GM19438 (cell line): ENCODE measurements around the gene AKAP8.
"Not testable (repeated sequence)": the region's sequence is repeated elsewhere in the genome, so short reads cannot be mapped to it uniquely, and the experiment has no call there.

ENCODE experiments used
- ATAC-seq: cut with Tn5 transposase; IDR thresholded peaks from one replicate; pipeline ENCODE4 v1.9.1; 2021; ENCODE audit warnings: low read depth; ENCODE audit not compliant: unreplicated experiment

AKAP8 gene

DNA sequence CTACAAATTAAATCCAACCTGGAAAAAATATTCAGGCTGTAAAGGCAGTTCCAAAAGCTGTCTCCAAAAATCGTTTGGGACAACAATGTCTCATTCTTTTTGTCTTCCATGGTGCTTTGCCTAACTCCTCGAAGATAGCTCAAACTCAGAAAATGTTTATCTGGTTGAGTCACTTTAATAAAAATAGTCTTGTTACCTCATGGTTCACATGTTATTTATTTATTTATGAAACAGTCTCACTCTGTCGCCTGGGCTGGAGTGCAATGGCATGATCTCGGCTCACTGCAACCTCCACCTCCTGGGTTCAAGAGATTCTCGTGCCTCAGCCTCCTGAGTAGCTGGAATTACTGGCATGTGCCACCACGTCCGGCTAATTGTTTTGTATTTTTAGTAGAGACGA is 42.4 kb downstream of the AKAP8 start:
- no peak for ATAC-seq

DNA sequence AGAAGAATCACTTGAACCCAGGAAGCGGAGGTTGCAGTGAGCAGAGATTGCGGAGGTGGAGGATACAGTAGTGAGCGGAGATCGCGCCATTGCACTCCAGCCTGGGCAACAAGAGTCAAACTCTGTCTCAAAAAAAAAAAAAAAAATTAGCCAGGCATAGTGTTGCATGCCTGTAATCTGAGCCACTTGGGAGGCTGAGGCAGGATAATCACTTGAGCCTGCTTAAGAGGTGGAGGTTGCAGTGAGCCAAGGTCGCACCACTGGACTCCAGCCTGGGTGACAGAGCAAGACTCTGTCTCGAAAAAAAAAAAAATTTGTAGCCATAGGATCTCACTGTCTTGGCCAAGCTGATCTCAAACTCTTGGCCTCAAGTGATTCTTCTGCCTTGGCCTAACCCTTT is 43.6 kb downstream of the AKAP8 start:
- not testable (repeated sequence) for ATAC-seq

GRCh38 chr19:15332311-15332996 is 47.1 kb downstream of the AKAP8 start, which contains the start of gene BRD4:
Gene BRD4 (minus strand): TSS chr19:15332539. CDS start chr19:15273099, 59,440 bp downstream.
- no peak for ATAC-seq

DNA sequence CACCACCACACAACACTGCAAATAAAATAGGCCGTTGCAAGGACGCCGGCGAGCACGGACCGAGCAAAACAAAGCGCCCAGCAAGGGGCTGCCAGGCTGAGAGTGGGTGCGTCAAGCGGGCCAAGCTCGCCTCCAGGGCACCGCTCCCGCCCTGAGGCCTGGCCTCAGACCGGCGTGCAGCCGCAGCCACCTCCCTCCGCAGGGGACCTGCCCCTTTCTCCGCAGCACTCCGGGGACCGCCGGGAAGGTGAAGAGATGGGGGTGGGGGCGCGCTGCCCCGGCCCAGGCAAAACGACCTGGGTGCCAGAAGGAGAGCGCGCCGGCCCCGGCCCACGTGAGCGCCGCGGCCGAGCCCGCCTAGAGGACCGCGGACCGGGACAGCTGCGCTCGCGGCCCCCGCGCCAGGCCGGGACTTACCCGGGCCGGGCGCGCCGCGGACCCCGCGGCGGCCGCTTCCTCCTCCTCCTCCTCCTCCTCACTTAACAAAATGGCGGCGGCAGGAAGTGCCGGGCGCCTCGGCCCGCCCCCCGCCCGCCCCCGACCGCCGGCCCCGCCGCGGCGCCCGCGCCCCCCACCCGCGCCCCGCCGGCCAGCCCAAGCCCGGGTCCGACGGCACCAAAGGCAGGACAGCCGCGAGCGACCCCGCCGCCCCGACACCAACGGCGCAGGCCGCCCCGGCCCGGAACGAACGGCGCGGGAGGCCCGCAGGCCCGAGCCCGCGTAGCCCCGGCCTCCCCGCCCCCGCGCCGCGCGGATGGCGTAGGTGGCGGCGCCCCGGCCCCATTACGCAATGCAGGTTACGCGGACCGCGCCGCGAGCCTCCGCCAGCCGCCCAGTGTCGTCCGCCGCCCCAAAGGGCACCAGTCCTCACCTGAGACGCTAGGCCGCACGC is 47.9 kb downstream of the AKAP8 start:
- ATAC-seq = no peak

DNA sequence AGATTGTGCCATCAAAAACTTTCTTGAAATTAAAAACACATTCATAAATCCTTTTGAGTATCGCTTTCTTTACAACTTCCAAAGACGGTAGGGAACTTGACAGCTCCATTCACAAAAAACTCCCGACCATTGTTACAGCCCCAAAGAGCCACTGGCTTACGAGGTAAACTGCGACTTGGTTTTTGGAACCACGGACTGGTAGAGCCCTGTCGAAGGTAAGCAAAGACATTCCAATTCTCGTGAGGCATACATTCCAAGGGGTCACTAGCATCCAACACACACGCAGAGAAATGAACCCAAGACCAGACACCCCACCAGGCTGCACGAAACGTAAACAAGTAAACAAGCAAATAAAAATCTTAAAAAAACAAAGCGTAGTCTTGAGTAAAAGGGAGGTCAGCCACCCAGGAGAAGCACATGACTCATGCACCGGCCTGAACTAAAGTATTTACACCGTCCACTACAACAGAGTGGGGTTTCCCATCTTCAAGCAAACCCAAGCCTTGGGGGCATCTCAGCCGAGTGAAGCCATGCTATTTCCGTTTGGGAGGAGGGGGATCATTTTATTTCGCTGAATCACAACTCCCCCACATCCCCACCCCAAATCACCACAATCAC is 48.7 kb downstream of the AKAP8 start:
- no peak for ATAC-seq

GRCh38 chr19:15328312-15328711 is 51.3 kb downstream of the AKAP8 start:
- no peak for ATAC-seq

GRCh38 chr19:15324791-15325519 is 54.6 kb downstream of the AKAP8 start:
- ATAC-seq = no peak

DNA sequence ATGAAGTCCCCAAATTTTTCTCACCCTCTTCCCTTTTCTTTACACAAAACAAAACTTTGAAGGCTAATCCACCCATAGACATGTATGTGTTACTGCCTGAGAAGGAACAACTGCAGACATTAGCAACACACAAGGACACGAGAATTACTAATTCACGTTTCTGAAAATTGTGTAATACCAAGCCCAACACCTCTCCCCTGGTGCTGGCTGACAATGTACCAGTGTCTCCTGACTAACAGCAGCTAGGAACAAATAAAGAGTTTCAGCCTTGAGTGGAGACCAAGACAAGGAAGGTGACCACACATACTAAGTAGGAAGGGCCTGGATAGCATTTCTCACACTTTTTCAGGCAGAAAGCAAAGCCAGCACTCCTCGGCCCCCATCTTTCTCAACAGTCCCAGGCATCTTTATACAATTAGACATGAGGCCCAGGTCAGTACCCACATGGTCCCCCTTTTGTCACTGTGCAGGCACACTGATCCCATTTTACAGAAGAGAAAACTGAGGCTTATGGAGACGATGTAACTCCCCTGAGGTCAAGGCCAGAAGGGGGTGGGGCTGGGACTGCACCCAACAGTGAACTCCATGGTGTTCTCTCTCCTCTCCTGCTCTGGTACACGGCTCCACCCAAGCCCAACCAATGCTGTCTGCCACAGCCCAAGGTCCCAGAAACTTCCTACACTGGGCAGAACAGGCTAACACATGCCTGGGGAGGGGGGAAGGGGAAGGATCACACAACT is 55.9 kb downstream of the AKAP8 start:
- no peak for ATAC-seq

DNA sequence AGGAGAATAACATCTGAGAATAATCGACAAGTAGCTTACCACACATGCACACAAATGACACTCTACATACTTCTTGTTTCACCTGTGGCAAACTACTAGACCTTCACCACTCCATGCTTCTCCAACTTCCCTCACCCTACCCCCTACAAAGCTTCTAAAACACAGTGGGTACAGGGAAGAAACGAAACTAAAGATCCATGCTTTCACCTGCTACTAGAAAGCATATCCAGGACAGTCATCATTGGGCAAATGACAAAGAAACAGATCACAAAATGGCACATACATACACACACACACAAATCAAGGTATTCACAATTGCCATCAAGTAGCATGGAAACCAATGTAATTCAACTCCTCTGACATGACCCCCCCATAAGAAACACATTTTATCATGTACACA is 57.8 kb downstream of the AKAP8 start:
- no peak for ATAC-seq

DNA sequence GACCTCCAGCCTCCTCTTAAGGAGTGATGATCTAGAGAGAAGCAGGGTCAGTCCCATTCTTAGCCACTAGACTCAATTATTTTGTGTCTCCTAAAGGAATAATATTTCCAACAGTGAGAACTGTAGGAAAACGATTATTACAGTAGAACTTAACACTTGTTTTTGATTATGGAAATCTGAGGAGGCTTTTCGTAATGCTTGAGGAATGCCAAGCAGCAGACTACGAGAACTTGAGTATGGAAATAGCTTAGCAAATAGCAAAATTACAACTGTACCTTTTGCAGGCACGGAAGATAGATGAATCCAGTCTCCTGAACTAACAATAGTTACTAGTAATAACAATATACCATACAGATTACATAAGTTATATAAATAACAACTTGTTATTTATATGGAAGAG is 59.5 kb downstream of the AKAP8 start:
- ATAC-seq = no peak

- ATAC-seq = no peak
These were observed 61.3 kb downstream of the AKAP8 start for GRCh38 chr19:15318241-15318691.

DNA sequence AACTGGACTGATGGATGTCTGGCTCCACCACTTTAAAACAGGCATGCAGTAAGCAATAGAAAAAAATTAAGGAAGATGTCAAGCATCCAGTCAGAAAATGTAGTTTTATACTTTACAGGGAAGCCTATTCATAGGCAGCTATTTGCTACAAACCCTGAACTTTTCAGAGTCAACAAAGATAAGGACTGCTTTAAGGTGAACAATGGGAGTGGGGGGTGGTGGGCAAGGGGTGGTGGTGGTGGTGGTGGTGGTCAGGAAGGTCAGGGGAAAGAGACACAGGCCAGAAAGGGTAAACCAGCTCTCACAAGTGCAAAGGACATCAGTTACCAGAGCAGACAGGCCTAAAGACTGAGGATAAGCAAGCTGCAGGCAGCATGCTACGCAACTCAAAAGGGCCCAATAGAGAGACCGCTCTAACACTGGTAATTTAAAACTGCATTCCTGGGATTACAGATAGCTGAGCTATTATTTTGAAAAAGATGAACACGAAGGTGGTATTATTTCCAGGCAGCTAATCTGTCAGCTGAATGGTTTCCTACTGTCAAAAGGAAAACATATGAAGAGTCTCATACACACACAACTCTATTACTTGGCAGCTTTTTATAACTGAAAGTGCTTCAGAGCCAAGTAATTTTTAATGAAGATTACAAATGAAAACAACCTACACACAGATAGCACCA is 62.1 kb downstream of the AKAP8 start:
- no peak for ATAC-seq

DNA sequence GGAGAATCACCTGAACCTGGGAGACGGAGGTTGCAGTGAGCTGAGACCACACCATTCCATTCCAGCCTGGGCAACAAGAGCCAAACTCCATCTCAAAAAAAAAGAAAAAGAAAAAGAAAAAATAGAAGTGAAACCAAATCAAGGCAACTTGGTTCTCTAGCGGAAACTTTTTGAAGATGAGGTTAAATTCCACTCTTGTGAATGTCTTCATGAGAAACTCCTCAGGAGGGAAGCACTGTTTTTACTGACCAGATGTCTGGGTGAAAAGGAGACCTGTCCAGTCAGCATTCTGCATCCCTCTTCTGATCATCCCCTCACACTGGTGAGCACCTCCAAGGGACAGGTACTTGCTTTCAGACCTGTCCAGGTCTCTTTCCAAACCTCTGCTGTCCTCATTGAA is 63.1 kb downstream of the AKAP8 start:
- no peak for ATAC-seq

- no peak for ATAC-seq
These were observed 64.5 kb downstream of the AKAP8 start for GRCh38 chr19:15315101-15315500.

DNA sequence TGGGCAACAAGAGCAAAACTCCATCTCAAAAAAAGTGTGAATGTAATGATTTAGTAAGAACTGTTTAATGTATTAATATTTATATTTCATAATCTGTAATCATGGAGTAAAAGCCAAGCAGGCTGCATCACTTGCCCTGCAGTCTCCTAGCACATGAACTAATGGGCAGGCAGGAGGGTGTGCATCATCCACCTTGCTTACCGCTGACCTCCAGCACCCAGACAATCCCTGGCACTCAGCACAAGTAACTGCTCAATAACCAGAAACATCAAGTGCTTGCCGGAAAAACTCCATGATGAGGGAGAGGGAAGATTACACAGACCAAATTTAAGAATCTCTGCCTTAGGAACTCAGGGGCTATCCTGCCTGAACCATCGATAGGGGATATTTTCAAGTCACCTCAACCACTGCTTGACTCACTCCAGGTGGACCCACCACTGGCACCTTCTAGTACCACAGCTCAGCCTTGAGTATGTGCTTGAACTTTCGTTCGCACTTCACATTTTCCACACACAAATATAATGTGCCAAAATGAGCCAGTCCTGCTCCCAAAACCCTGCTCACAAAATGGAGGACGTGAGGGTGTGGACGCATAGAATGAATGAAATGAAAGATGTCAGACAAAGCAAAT is 65.8 kb downstream of the AKAP8 start:
- no peak for ATAC-seq

GRCh38 chr19:15307169-15307568 is 72.4 kb downstream of the AKAP8 start:
- no peak for ATAC-seq

DNA sequence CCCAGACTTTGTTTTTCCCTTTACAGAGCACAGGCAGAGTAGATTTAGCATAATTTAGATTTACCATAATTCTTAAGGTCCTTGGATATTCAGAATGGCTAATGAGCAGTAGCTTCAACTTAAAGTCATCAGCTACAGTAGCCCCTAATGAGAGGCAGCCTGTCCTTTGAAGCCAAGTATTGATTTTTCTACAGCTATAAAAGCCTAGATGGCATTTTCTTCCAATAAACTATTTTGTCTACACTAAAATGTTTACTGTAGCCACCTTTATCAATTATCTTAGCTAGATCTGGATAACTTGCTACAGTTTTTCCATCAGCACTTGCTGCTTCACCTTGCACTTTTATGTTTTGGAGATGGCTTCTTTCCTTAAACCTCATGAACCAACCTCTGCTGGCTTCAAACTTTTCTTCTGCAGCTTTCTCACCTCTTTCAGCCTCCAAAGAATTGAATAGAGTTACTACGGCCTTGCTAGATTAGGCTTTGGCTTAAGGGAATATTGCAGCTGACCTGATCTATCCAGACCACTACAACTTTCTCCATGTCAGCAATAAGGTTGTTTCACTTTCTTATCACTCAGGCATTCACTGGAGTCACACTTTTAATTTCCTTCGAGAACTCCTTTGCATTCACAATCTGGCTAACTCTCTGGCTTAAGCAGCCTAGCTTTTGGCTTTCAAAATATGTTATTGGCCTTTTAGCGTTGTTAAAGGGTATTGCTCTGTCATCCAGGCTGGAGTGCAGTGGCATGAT is 73.8 kb downstream of the AKAP8 start:
- no peak for ATAC-seq

GRCh38 chr19:15304140-15304705 is 75.4 kb downstream of the AKAP8 start:
- no peak for ATAC-seq
